VCaP (cell line): Measurements from ENCODE around the gene H2BK1.

Source experiments
- H3K27ac ChIP-seq: fragments of 450-650 bp; 2 replicates; pipeline ENCODE4 v1.5.1; 2017
- CTCF ChIP-seq: fragments of 450-650 bp; conservative IDR thresholded peaks from 2 replicates; pipeline ENCODE4 v1.5.1; 2017; ENCODE audit warnings: mild to moderate bottlenecking, moderate library complexity

The H2BK1 gene

GRCh38 chr7:151252561-151252835 is 42.2 kb upstream of the H2BK1 start:
- peak overlapping the region; percentile 85 for H3K27ac ChIP-seq
- no peak for TF ChIP-seq CTCF

GRCh38 chr7:151251689-151252560 is 41.6 kb upstream of the H2BK1 start:
- TF ChIP-seq CTCF = 0 out of 2 replicates have a peak, but pooled peaks have one; percentile 7
- H3K27ac ChIP-seq = peak overlapping the region; percentile 85

- H3K27ac ChIP-seq = peak overlapping the region; percentile 85
- TF ChIP-seq CTCF = no peak
These were observed 41.0 kb upstream of the H2BK1 start for GRCh38 chr7:151251328-151251688.

- TF ChIP-seq CTCF = no peak
- peak overlapping the region; percentile 85; the same call in 1 of the 2 replicates for H3K27ac ChIP-seq
These were observed 40.2 kb upstream of the H2BK1 start for GRCh38 chr7:151250181-151251132.

- H3K27ac ChIP-seq = peak overlapping the region; percentile 84
- no peak for TF ChIP-seq CTCF
These were observed 39.4 kb upstream of the H2BK1 start for GRCh38 chr7:151249732-151250072.

GRCh38 chr7:151249034-151249731 is 38.9 kb upstream of the H2BK1 start:
- H3K27ac ChIP-seq = peak overlapping the region; percentile 84
- TF ChIP-seq CTCF = no peak
